ENCODE data around the gene GSPT1. TPM values are rescaled to one million over a fixed set of nuclear protein-coding genes. Genes with fewer than 3 reads are reported as not detected.
"Not testable (repeated sequence)": the region's sequence is repeated elsewhere in the genome, so short reads cannot be mapped to it uniquely, and the experiment has no call there.

Gene GSPT1
- total RNA-seq, 1 experiment from 2014 or later = 199 TPM

- H3K27ac Mint-ChIP-seq (ENCODE audit: low read depth, unreplicated experiment); DNase-seq (ENCODE audit: unreplicated experiment); H3K9me3 Mint-ChIP-seq (ENCODE audit: unreplicated experiment); H3K36me3 Mint-ChIP-seq (ENCODE audit: insufficient read depth, unreplicated experiment); H3K4me1 Mint-ChIP-seq (ENCODE audit: insufficient read depth, unreplicated experiment); BruUV-seq (replicated peaks); H3K27me3 Mint-ChIP-seq (ENCODE audit: insufficient read depth, unreplicated experiment); intact Hi-C loops (cut with micrococcal nuclease); H3K4me3 Mint-ChIP-seq (ENCODE audit: unreplicated experiment): not testable (repeated sequence)
- ChIA-PET CTCF (interaction anchor here (1.2 kb wide), 1 partner anchor 144 kb away, joined by 4 read pairs; no protein-coding TSS in a partner anchor), POLR2A (interaction anchor here (0.9 kb wide), 1 partner anchor 35 kb away, joined by 3 read pairs; no protein-coding TSS in a partner anchor)
Observed at GRCh38 chr16:11924046-11924445, 8.3 kb upstream of the GSPT1 start.

DNA sequence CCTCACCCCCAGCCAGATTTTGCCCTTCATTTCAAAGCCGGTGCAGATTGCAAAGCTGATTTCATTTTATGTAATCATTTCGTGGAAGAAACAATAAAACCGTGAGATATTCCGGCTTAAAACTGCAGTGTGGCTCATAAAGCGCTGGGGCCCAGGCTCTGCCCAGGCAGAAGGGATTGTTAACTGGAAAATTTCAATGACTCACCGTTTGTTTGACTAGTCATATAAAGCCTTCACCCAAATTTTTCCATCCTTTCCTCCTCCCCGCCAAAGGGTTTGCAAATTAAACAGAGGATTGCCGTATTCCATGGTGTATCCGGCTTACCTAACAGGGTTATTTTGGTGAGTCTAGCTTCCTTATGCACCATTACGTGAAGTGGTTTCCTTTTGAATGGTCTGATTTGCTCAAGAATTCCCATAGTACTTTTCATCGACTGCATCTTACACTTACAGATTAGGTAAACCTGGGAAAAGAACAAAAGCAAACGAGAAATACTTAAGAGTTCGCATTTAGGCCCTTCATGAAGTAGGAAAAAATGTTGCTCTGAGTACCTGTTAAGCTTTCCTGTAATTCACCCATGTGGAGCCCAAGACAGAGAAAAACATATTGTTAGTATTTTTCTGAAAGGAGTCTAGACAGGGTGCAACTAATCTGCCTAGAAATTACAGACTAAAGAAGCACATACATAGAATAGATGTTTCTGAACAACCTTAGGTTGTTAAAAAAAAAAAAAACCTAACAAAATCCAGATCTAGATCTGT, 949 bp upstream of the GSPT1 start:
- peak overlapping the region; percentile 71 for H3K27ac Mint-ChIP-seq (ENCODE audit: low read depth, unreplicated experiment)
- intact Hi-C loops (cut with micrococcal nuclease) = no loop called here
- H3K4me3 Mint-ChIP-seq (ENCODE audit: unreplicated experiment) = peak overlapping the region; percentile 88
- H3K9me3 Mint-ChIP-seq (ENCODE audit: unreplicated experiment) = no peaks in the 10 kb centered on the region
- TSS peak; percentile 75 for BruUV-seq (replicated peaks)
- peaks cover 11% of the 10 kb centered on the region for H3K4me1 Mint-ChIP-seq (ENCODE audit: insufficient read depth, unreplicated experiment)
- no peaks in the 10 kb centered on the region for H3K36me3 Mint-ChIP-seq (ENCODE audit: insufficient read depth, unreplicated experiment)
- peak; percentile 54 for DNase-seq (ENCODE audit: unreplicated experiment)
- TF ChIP-seq CTCF (IDR thresholded peaks at IDR 0.05; ENCODE audit: unreplicated experiment) = no peak
- POLR2A ChIA-PET = interaction anchor here (1.1 to 5.4 kb wide), 8 partner anchors 20 to 151 kb away, joined by 3 to 43 read pairs (median 12); partner anchors contain the start of genes RSL1D1, SNX29 and ZC3H7A
- H3K27me3 Mint-ChIP-seq (ENCODE audit: insufficient read depth, unreplicated experiment) = no peaks in the 10 kb centered on the region
- CTCF ChIA-PET = interaction anchor here (0.5 to 1.4 kb wide), 10 partner anchors 15 to 523 kb away, joined by 3 to 4 read pairs (median 3); no protein-coding TSS in a partner anchor

GRCh38 chr16:11915114-11915643, 577 bp downstream of the GSPT1 start:
- H3K4me3 Mint-ChIP-seq (ENCODE audit: unreplicated experiment) = peak overlapping the region; percentile 88
- DNase-seq (ENCODE audit: unreplicated experiment) = peak; percentile 22
- no peaks in the 10 kb centered on the region for H3K27me3 Mint-ChIP-seq (ENCODE audit: insufficient read depth, unreplicated experiment)
- ChIA-PET POLR2A (interaction anchor here (0.6 to 5.4 kb wide), 14 partner anchors 8 to 953 kb away, joined by 3 to 43 read pairs (median 7); partner anchors contain the start of genes RSL1D1, SNX29, TXNDC11 and ZC3H7A), CTCF (interaction anchor here (0.6 to 1.0 kb wide), 2 partner anchors 28 to 80 kb away, joined by 3 read pairs; no protein-coding TSS in a partner anchor)
- H3K27ac Mint-ChIP-seq (ENCODE audit: low read depth, unreplicated experiment) = peak overlapping the region; percentile 71
- intact Hi-C loops (cut with micrococcal nuclease) = no loop called here
- no TSS peak for BruUV-seq (replicated peaks)
- no peaks in the 10 kb centered on the region for H3K36me3 Mint-ChIP-seq (ENCODE audit: insufficient read depth, unreplicated experiment)
- H3K9me3 Mint-ChIP-seq (ENCODE audit: unreplicated experiment) = no peaks in the 10 kb centered on the region
- H3K4me1 Mint-ChIP-seq (ENCODE audit: insufficient read depth, unreplicated experiment) = peaks cover 22% of the 10 kb centered on the region
- TF ChIP-seq CTCF (IDR thresholded peaks at IDR 0.05; ENCODE audit: unreplicated experiment) = no peak

DNA sequence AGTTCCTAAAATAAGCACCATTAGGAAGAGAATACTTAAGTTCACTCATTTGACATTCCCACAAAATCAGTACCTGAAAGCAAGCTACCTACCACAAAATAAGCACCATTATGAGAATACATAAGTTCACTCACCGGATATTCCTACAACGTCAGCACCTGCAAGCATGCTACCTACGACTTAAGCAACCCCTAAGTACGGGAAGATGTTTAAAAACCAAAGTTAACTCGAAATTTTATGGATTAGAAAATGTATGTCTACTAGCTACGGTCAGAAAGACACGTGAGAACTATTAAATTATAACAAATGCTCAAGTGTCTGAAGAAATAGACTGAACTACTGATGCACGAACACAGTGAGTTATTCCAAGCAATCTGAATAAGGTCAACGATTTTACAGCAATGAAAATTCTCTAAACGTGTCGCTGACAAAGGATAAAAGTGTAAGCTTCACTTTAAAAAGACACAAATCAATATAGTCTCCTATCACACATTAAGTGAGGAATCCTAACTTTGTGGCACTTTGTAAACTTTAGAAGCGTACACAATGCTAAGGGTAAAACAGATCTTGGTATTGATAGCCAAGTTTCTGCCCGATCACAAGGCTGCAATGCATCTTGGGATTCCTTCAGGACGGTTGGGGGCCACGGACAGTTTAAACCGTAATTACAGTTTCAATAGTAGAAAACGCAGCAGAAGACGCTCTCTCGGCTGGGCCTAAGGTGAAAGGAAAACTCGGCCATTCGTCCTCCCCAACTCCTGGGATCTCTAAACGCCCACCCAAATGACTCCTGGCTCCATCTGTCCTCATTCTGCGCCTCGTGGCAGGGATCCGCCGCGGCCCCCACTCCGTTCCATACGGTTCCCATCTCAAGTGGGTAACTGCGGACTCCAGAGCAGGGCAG, 1.3 kb downstream of the GSPT1 start:
- no TSS peak for BruUV-seq (replicated peaks)
- no peak for TF ChIP-seq CTCF (IDR thresholded peaks at IDR 0.05; ENCODE audit: unreplicated experiment)
- peak overlapping the region; percentile 70 for H3K27ac Mint-ChIP-seq (ENCODE audit: low read depth, unreplicated experiment)

More for the DNA sequence above, 1.3 kb downstream of the GSPT1 start:
- ChIA-PET POLR2A (interaction anchor here (0.6 to 5.4 kb wide), 20 partner anchors 11 to 953 kb away, joined by 3 to 43 read pairs (median 7); partner anchors contain the start of genes RSL1D1, SNX29, TXNDC11 and ZC3H7A), CTCF (interaction anchor here (0.6 to 1.0 kb wide), 4 partner anchors 27 to 118 kb away, joined by 3 to 4 read pairs (median 3); partner anchors contain the start of gene RSL1D1)
- H3K36me3 Mint-ChIP-seq (ENCODE audit: insufficient read depth, unreplicated experiment) = no peaks in the 10 kb centered on the region
- H3K4me3 Mint-ChIP-seq (ENCODE audit: unreplicated experiment) = peak overlapping the region; percentile 88
- H3K4me1 Mint-ChIP-seq (ENCODE audit: insufficient read depth, unreplicated experiment) = peaks cover 24% of the 10 kb centered on the region
- peak; percentile 33 for DNase-seq (ENCODE audit: unreplicated experiment)
- intact Hi-C loops (cut with micrococcal nuclease) = loop anchor here (5.0 kb wide), 1 partner anchor 153 kb away; no protein-coding TSS in a partner anchor
- H3K9me3 Mint-ChIP-seq (ENCODE audit: unreplicated experiment) = no peaks in the 10 kb centered on the region
- H3K27me3 Mint-ChIP-seq (ENCODE audit: insufficient read depth, unreplicated experiment) = no peaks in the 10 kb centered on the region
